Fibroblast of skin of left quadriceps (primary cell): ENCODE measurements around the gene ABCA7.
A peak's percentile ranks its signal among the peaks of the same experiment; 100 is the strongest.

Experiments
- DNase-seq, 2 experiments: peaks; one replicate each; pipeline ENCODE4 v3.0.0-alpha.2; 2013; ENCODE audit warnings: low read depth in 2 of 2

The ABCA7 gene

GRCh38 chr19:1039646-1040475 lies at the start of gene ABCA7:
Gene ABCA7 (plus strand): TSS chr19:1040107. CDS start chr19:1041362, 1,255 bp downstream.
- peak; percentile 94 to 95 for DNase-seq

GRCh38 chr19:990119-990571 lies 49.8 kb upstream of the ABCA7 start:
- no peak for DNase-seq

GRCh38 chr19:990746-991145 lies 49.2 kb upstream of the ABCA7 start:
- no peak for DNase-seq

GRCh38 chr19:991174-991931 lies 48.6 kb upstream of the ABCA7 start:
- no peak for DNase-seq

GRCh38 chr19:991932-992669 lies 47.8 kb upstream of the ABCA7 start:
- DNase-seq: no peak

- no peak for DNase-seq
These were observed 47.2 kb upstream of the ABCA7 start for GRCh38 chr19:992670-993055.

GRCh38 chr19:993361-993830 lies 46.5 kb upstream of the ABCA7 start:
- DNase-seq: no peak

- no peak for DNase-seq
These were observed 46.0 kb upstream of the ABCA7 start for GRCh38 chr19:993831-994393.

- DNase-seq: no peak
These were observed 45.4 kb upstream of the ABCA7 start for GRCh38 chr19:994516-994915.

GRCh38 chr19:995051-995827 lies 44.7 kb upstream of the ABCA7 start:
- DNase-seq: no peak

- no peak for DNase-seq
These were observed 43.7 kb upstream of the ABCA7 start for GRCh38 chr19:996051-996838.

GRCh38 chr19:998064-998463 lies 41.8 kb upstream of the ABCA7 start:
- no peak for DNase-seq

- no peak for DNase-seq
These were observed 40.6 kb upstream of the ABCA7 start for GRCh38 chr19:999379-999719.

GRCh38 chr19:1000095-1000494 lies 39.8 kb upstream of the ABCA7 start, which contains the start of gene GRIN3B:
Gene GRIN3B (plus strand): TSS chr19:1000419. CDS start chr19:1000438, 19 bp downstream.
- no peak for DNase-seq

GRCh38 chr19:1000591-1001537 lies 39.0 kb upstream of the ABCA7 start:
- no peak for DNase-seq

GRCh38 chr19:1001538-1002166 lies 38.3 kb upstream of the ABCA7 start:
- DNase-seq: no peak

- DNase-seq: no peak
These were observed 37.3 kb upstream of the ABCA7 start for GRCh38 chr19:1002600-1002999.

- DNase-seq: no peak
These were observed 36.6 kb upstream of the ABCA7 start for GRCh38 chr19:1003283-1003682.
